GM12878 (cell line): ENCODE results near the gene TAS2R16. TPM values are rescaled to one million over a fixed set of nuclear protein-coding genes. Genes with fewer than 3 reads are reported as not detected.
A peak's percentile ranks its signal among the peaks of the same experiment; 100 is the strongest.

Source experiments
- ATAC-seq: fragments of 200-7000 bp; cut with Tn5 transposase; 3 replicates; pipeline ENCODE4 v1.9.1; 2020; ENCODE audit warnings: mild to moderate bottlenecking, moderate library complexity
- BruUV-seq: library from RNA; stranded (reverse); fragments of 400-500 nt; replicated peaks from 2 replicates; lab custom pipeline; 2021; lab: Mats Ljungman, UMichigan
- CTCF ChIA-PET: fragments of 300-600 bp; sonication (Branson Sonifier 250); formaldehyde crosslinking; extraction: SDS; loops from one replicate; lab custom pipeline; 2021; ENCODE audit warnings: inconsistent platforms; lab: Yijun Ruan, JAX
- POLR2A ChIA-PET: fragments of 350-600 bp; formaldehyde crosslinking; extraction: SDS; loops from one replicate; lab custom pipeline; 2021; ENCODE audit warnings: inconsistent platforms; lab: Charles Lee
- RAD21 ChIA-PET: fragments of 300-600 bp; sonication (Branson Sonifier 250); formaldehyde crosslinking; loops from one replicate; lab custom pipeline; 2023; ENCODE audit warnings: antibody characterized with exemption; ENCODE audit not compliant: unreplicated experiment; lab: Charles Lee
- SMC1A ChIA-PET: fragments of 300-600 bp; sonication (Branson Sonifier 250); formaldehyde crosslinking; loops from one replicate; lab custom pipeline; 2023; ENCODE audit not compliant: unreplicated experiment, uncharacterized antibody; lab: Charles Lee
- DNase-seq: peaks from one replicate; pipeline ENCODE4 v3.0.0-alpha.2; 2011; ENCODE audit warnings: low read depth, low spot score
- FAIRE-seq: peaks from 3 replicates; lab custom pipeline; 2011; peaks lifted over from hg19 to GRCh38; lab: Jason Lieb, UNC
- H2AFZ ChIP-seq: 2 replicates; pipeline ENCODE4 v1.6.0; 2011; ENCODE audit warnings: low read depth, low read length, control low read depth; ENCODE audit not compliant: control insufficient read depth
- H3K27ac ChIP-seq: 2 replicates; pipeline ENCODE4 v1.5.1; 2011; ENCODE audit warnings: control low read depth; ENCODE audit not compliant: control insufficient read depth, insufficient read depth
- H3K27me3 ChIP-seq, 2 experiments: replicated peaks in 1 of 2; 2 replicates each; pipeline versions ENCODE4 v1.6.0 to v1.6.1; 2011; ENCODE audit warnings: low read length in 1 of 2; ENCODE audit not compliant: control insufficient read depth in 2 of 2, insufficient read depth in 2 of 2
- H3K36me3 ChIP-seq, 2 experiments: 2 replicates each; pipeline ENCODE4 v1.5.1; 2011; ENCODE audit warnings: low read length in 1 of 2; ENCODE audit not compliant: control insufficient read depth in 2 of 2, insufficient read depth in 2 of 2
- H3K4me1 ChIP-seq: 2 replicates; pipeline ENCODE4 v1.6.1; 2011; ENCODE audit warnings: mild to moderate bottlenecking, low read length, moderate library complexity, mixed read lengths; ENCODE audit not compliant: control insufficient read depth, insufficient read depth
- H3K4me2 ChIP-seq: 2 replicates; pipeline ENCODE4 v1.6.0; 2011; ENCODE audit warnings: control low read depth; ENCODE audit not compliant: control insufficient read depth, insufficient read depth
- H3K4me3 ChIP-seq: fragments of 200-600 bp; sonication (generic); 2 replicates; pipeline ENCODE4 v1.5.1; 2016
- H3K79me2 ChIP-seq: 2 replicates; pipeline ENCODE4 v1.6.0; 2011; ENCODE audit warnings: low read length; ENCODE audit not compliant: control insufficient read depth, insufficient read depth
- H3K9ac ChIP-seq: 2 replicates; pipeline ENCODE4 v1.8.0; 2011; ENCODE audit warnings: low read length, control low read depth, mixed read lengths; ENCODE audit not compliant: control insufficient read depth, insufficient read depth
- H3K9me3 ChIP-seq: replicated peaks from 3 replicates; pipeline ENCODE4 v1.5.1; 2011; ENCODE audit warnings: mild to moderate bottlenecking, low read length; ENCODE audit not compliant: control insufficient read depth, insufficient read depth
- H4K20me1 ChIP-seq: 2 replicates; pipeline ENCODE4 v1.6.0; 2011; ENCODE audit not compliant: control insufficient read depth, insufficient read depth
- ATF7 ChIP-seq: fragments of 450-650 bp; IDR thresholded peaks from 2 replicates; pipeline ENCODE4 v1.6.1; 2016; ENCODE audit warnings: low read depth, mild to moderate bottlenecking
- BHLHE40 ChIP-seq, 2 experiments: fragments of 450-650 bp in 1 of 2; IDR thresholded peaks; 2 replicates each; pipeline ENCODE4 v1.6.1; 2011 to 2017; ENCODE audit warnings: low read depth in 2 of 2, borderline replicate concordance in 1 of 2, improper control_type of control experiment in 1 of 2, low read length in 1 of 2, mild to moderate bottlenecking in 1 of 2
- MEF2A ChIP-seq: IDR thresholded peaks from 2 replicates; pipeline ENCODE4 v1.6.1; 2011; ENCODE audit warnings: low read depth, mild to moderate bottlenecking, low read length, moderate library complexity; ENCODE audit not compliant: insufficient read depth
- MEF2B ChIP-seq: fragments of 450-650 bp; IDR thresholded peaks from 2 replicates; pipeline ENCODE4 v1.6.1; 2018; ENCODE audit warnings: mild to moderate bottlenecking, moderate library complexity; ENCODE audit not compliant: partially characterized antibody, poor library complexity, severe bottlenecking
- MTA2 ChIP-seq: fragments of 450-650 bp; IDR thresholded peaks from 2 replicates; pipeline ENCODE4 v1.6.1; 2016; ENCODE audit warnings: low read depth, mild to moderate bottlenecking, moderate library complexity
- MXI1 ChIP-seq: fragments of 150-350 bp; IDR thresholded peaks from 2 replicates; pipeline ENCODE4 v1.6.1; 2011; ENCODE audit warnings: low read depth, mild to moderate bottlenecking, inconsistent platforms, low read length, improper control_type of control experiment
- MYC ChIP-seq: IDR thresholded peaks from 2 replicates; pipeline ENCODE4 v1.6.1; 2011; ENCODE audit warnings: mild to moderate bottlenecking, low read length, moderate library complexity, inconsistent platforms; ENCODE audit not compliant: insufficient read depth, insufficient replicate concordance, insufficient read length, severe bottlenecking
- RCOR1 ChIP-seq: conservative IDR thresholded peaks from 2 replicates; pipeline ENCODE4 v1.6.1; 2012; ENCODE audit warnings: low read depth, low read length, improper control_type of control experiment
- ZNF274 ChIP-seq: IDR thresholded peaks from one replicate; pipeline ENCODE4 v1.8.0; 2011; ENCODE audit not compliant: insufficient read length, insufficient read depth
- ZZZ3 ChIP-seq: IDR thresholded peaks from 2 replicates; pipeline ENCODE4 v1.6.1; 2011; ENCODE audit warnings: low read depth; ENCODE audit not compliant: control insufficient read depth, insufficient read length
- WGBS: methylation state at CpG from one replicate; pipeline ENCODE4 v1.1.6; 2016; ENCODE audit warnings: low lambda C conversion rate; ENCODE audit not compliant: insufficient replicate concordance, insufficient coverage; ENCODE audit errors: missing lambda C conversion rate; 5-methylcytosine and 5-hydroxymethylcytosine counted together
- in situ Hi-C: fragments of 300-500 bp; cut with MboI; formaldehyde crosslinking; loops from 9 replicates; pipeline ENCODE4 v1.14.3; 2018; ENCODE audit warnings: mixed read lengths
- intact Hi-C: fragments of 100-400 bp; cut with micrococcal nuclease; formaldehyde crosslinking; loops from one replicate; pipeline ENCODE4 v1.14.2; 2022; ENCODE audit not compliant: unreplicated experiment
- polyA plus RNA-seq, 11 experiments: library from polyadenylated mRNA; depleted of rRNA in 4 of 11; unstranded in 6 of 11; stranded (reverse) in 5 of 11; fragments of >200 nt; fragmentation: Nextera tagmentation in 4 of 11; fragmentation: Illumina TruSeq in 1 of 11; extraction: Ambion mirVana in 4 of 11; extraction: Trizol in 1 of 11; gene quantifications; 1 replicate in 1 of 11; 2 replicates in 10 of 11; pipeline versions ENCODE4 v1.2.1 to v1.2.3, GENCODE V29; 2011 to 2016; ENCODE audit warnings: inconsistent platforms in 2 of 11, missing spikeins in 2 of 11, low read depth in 1 of 11
- total RNA-seq, 4 experiments: library from RNA; depleted of rRNA in 3 of 4; stranded (reverse); fragments of >200 nt in 3 of 4; fragmentation: Illumina TruSeq in 1 of 4; extraction: Trizol in 1 of 4; gene quantifications; 2 replicates each; pipeline versions ENCODE4 v1.2.1 to v1.2.3, GENCODE V29; 2013 to 2021
- TF ChIP-seq, protein P1 (sequence below): IDR thresholded peaks from 2 replicates; pipeline ENCODE4 v1.6.1; 2012; ENCODE audit warnings: low read depth, low read length, improper control_type of control experiment
- TF ChIP-seq, protein P2 (sequence below): fragments of 450-650 bp; IDR thresholded peaks from 2 replicates; pipeline ENCODE4 v1.6.1; 2016; ENCODE audit warnings: mild to moderate bottlenecking
- TF ChIP-seq, protein P3 (sequence below): fragments of 450-650 bp; IDR thresholded peaks from 2 replicates; pipeline ENCODE4 v1.6.1; 2018; ENCODE audit warnings: mild to moderate bottlenecking, low read depth, moderate library complexity; ENCODE audit not compliant: partially characterized antibody
- TF ChIP-seq, protein P4 (sequence below): fragments of 450-650 bp; IDR thresholded peaks from 2 replicates; pipeline ENCODE4 v1.6.1; 2017; ENCODE audit warnings: mild to moderate bottlenecking, low read depth, inconsistent platforms; ENCODE audit not compliant: poor library complexity, severe bottlenecking

The TAS2R16 gene
- total and polyA plus RNA-seq, 10 of the 15 experiments (the other 5 are each of a cell fraction or from before 2014, with no cell fraction given): not detected

DNA sequence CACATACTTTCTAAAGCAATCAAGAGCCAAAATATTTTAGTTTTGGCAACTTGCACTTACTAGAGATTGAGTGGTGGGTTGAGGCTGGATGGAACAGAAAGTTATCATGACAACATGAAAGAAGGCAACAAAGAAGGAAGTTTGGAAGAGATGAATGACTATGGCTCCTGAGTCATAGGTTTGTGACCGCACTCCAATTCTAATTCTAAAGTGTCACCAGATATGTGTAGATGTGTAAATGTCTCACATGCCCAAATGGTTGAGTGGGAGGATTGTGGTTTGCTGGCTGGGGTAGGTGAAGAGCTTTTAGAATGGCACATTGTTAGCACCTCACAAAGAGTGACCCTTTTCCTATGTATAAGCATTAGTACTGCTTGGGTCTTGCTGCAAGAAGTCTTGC, 20.2 kb downstream of the TAS2R16 start:
- no peak for DNase-seq
- RAD21 ChIA-PET: no interaction called here
- Histone ChIP-seq H3K4me1 (no peaks in the 10 kb centered on the region), H3K36me3 (no peaks in the 10 kb centered on the region), H3K9me3 (no peaks in the 10 kb centered on the region), H3K27ac (no peak overlapping the region), H4K20me1 (no peaks in the 10 kb centered on the region), H3K4me3 (no peak overlapping the region), H3K79me2 (no peaks in the 10 kb centered on the region), H3K27me3 (no peaks in the 10 kb centered on the region; a peak in 1 of 4 replicates), H2AFZ (no peak overlapping the region), H3K4me2 (no peak overlapping the region), H3K9ac (no peak overlapping the region)
- POLR2A ChIA-PET: no interaction called here
- in situ Hi-C loops (no loop called here), intact Hi-C loops (no loop called here)
- ATAC-seq: peak; percentile 87
- no peak for FAIRE-seq
- SMC1A ChIA-PET: no interaction called here
- WGBS: 73% methylated on average over 1 of the region's 1 CpG
- CTCF ChIA-PET: no interaction called here
- no TSS peak for BruUV-seq
- TF ChIP-seq MTA2: peak; percentile 60
- TF ChIP-seq MEF2B: no peak
- peak in 1 of 2 experiments; percentile 79; a peak in 2 of 4 replicates for TF ChIP-seq BHLHE40 (IDR thresholded peaks at IDR 0.05; ENCODE audit: borderline replicate concordance in 1 of 2, low read depth in 2 of 2, low read length in 1 of 2)
- TF ChIP-seq ZNF274: no peak
- no peak for TF ChIP-seq MYC
- TF ChIP-seq, protein P1, sequence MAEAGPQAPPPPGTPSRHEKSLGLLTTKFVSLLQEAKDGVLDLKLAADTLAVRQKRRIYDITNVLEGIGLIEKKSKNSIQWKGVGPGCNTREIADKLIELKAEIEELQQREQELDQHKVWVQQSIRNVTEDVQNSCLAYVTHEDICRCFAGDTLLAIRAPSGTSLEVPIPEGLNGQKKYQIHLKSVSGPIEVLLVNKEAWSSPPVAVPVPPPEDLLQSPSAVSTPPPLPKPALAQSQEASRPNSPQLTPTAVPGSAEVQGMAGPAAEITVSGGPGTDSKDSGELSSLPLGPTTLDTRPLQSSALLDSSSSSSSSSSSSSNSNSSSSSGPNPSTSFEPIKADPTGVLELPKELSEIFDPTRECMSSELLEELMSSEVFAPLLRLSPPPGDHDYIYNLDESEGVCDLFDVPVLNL: no peak
- TF ChIP-seq, protein P2, sequence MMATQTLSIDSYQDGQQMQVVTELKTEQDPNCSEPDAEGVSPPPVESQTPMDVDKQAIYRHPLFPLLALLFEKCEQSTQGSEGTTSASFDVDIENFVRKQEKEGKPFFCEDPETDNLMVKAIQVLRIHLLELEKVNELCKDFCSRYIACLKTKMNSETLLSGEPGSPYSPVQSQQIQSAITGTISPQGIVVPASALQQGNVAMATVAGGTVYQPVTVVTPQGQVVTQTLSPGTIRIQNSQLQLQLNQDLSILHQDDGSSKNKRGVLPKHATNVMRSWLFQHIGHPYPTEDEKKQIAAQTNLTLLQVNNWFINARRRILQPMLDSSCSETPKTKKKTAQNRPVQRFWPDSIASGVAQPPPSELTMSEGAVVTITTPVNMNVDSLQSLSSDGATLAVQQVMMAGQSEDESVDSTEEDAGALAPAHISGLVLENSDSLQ: no peak
- TF ChIP-seq ATF7: peak; percentile 20; the same call in 1 of the 2 replicates
- TF ChIP-seq MEF2A: no peak
- TF ChIP-seq RCOR1: no peak
- TF ChIP-seq, protein P3, sequence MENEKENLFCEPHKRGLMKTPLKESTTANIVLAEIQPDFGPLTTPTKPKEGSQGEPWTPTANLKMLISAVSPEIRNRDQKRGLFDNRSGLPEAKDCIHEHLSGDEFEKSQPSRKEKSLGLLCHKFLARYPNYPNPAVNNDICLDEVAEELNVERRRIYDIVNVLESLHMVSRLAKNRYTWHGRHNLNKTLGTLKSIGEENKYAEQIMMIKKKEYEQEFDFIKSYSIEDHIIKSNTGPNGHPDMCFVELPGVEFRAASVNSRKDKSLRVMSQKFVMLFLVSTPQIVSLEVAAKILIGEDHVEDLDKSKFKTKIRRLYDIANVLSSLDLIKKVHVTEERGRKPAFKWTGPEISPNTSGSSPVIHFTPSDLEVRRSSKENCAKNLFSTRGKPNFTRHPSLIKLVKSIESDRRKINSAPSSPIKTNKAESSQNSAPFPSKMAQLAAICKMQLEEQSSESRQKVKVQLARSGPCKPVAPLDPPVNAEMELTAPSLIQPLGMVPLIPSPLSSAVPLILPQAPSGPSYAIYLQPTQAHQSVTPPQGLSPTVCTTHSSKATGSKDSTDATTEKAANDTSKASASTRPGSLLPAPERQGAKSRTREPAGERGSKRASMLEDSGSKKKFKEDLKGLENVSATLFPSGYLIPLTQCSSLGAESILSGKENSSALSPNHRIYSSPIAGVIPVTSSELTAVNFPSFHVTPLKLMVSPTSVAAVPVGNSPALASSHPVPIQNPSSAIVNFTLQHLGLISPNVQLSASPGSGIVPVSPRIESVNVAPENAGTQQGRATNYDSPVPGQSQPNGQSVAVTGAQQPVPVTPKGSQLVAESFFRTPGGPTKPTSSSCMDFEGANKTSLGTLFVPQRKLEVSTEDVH: no peak
- no peak for TF ChIP-seq MXI1
- TF ChIP-seq, protein P4, sequence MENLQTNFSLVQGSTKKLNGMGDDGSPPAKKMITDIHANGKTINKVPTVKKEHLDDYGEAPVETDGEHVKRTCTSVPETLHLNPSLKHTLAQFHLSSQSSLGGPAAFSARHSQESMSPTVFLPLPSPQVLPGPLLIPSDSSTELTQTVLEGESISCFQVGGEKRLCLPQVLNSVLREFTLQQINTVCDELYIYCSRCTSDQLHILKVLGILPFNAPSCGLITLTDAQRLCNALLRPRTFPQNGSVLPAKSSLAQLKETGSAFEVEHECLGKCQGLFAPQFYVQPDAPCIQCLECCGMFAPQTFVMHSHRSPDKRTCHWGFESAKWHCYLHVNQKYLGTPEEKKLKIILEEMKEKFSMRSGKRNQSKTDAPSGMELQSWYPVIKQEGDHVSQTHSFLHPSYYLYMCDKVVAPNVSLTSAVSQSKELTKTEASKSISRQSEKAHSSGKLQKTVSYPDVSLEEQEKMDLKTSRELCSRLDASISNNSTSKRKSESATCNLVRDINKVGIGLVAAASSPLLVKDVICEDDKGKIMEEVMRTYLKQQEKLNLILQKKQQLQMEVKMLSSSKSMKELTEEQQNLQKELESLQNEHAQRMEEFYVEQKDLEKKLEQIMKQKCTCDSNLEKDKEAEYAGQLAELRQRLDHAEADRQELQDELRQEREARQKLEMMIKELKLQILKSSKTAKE: no peak
- no peak for TF ChIP-seq ZZZ3
